Aorta (tissue), 5 donors: Measurements from ENCODE around the gene DGKQ. TPM values are rescaled to one million over a fixed set of nuclear protein-coding genes. Genes with fewer than 3 reads are reported as not detected.

Experiments used
- ATAC-seq: fragments of 200-7000 bp; cut with Tn5 transposase; one replicate; pipeline ENCODE4 v1.9.1; 2022; ENCODE audit warnings: moderate library complexity; ENCODE audit not compliant: low FRiP score
- DNase-seq, 2 donors: peaks; one replicate each; pipeline ENCODE4 v3.0.0-alpha.2; 2020
- H3K27ac ChIP-seq, 2 donors: one replicate each; pipeline ENCODE4 v1.5.1; 2013; ENCODE audit warnings: low read length in 2 of 2, mild to moderate bottlenecking in 2 of 2, moderate library complexity in 2 of 2, control low read depth in 1 of 2, inconsistent platforms in 1 of 2, low read depth in 1 of 2
- H3K27me3 ChIP-seq, 2 donors: one replicate each; pipeline ENCODE4 v1.6.1; 2013; ENCODE audit warnings: control low read depth in 1 of 2, low read length in 1 of 2, mild to moderate bottlenecking in 1 of 2, moderate library complexity in 1 of 2; ENCODE audit not compliant: insufficient read depth in 2 of 2, control insufficient read depth in 1 of 2
- H3K36me3 ChIP-seq, 2 donors: one replicate each; pipeline ENCODE4 v1.6.1; 2013; ENCODE audit warnings: control low read depth in 1 of 2, low read length in 1 of 2, mild to moderate bottlenecking in 1 of 2; ENCODE audit not compliant: insufficient read depth in 2 of 2, control insufficient read depth in 1 of 2
- H3K4me1 ChIP-seq, 2 donors: one replicate each; pipeline ENCODE4 v1.6.1; 2013; ENCODE audit warnings: low read length in 2 of 2, control low read depth in 1 of 2, mild to moderate bottlenecking in 1 of 2, moderate library complexity in 1 of 2; ENCODE audit not compliant: insufficient read depth in 2 of 2, control insufficient read depth in 1 of 2
- H3K4me3 ChIP-seq, 2 donors: one replicate each; pipeline ENCODE4 v1.5.1; 2013; ENCODE audit warnings: low read length in 2 of 2, control low read depth in 1 of 2, mild to moderate bottlenecking in 1 of 2
- H3K9me3 ChIP-seq: one replicate; pipeline ENCODE4 v1.6.1; 2013; ENCODE audit warnings: mild to moderate bottlenecking, low read length; ENCODE audit not compliant: control insufficient read depth
- WGBS, 2 donors: extraction: QIAGEN DNeasy Blood & Tissue Kit; methylation state at CpG; one replicate each; pipeline ENCODE4 v1.1.7; 2013; 5-methylcytosine and 5-hydroxymethylcytosine counted together
- intact Hi-C, 2 donors: fragments of 100-400 bp; cut with DNase I; formaldehyde crosslinking; loops; one replicate each; pipeline versions ENCODE4 v1.14.2 to v1.15.0; 2022
- polyA plus RNA-seq, 2 donors: library from polyadenylated mRNA; stranded (reverse); fragments of 200-250 nt; gene quantifications; one replicate each; pipeline ENCODE4 v1.2.3, GENCODE V29; 2013
- total RNA-seq, 2 donors: library from RNA; stranded (reverse); fragmentation: NEBNext Ultra II Directional; extraction: Animal tissue kit (Norgen Biotek cat#: 25700); gene quantifications; one replicate each; pipeline ENCODE4 v1.2.1, GENCODE V29; 2021
- donor health status: healthy with polysubstance abuse.
- donor health status: Bipolar disorder and iron deficiency.
- donor health status: DM: no; HTN: no; CAD: no.
- donor health status: DM: no; HTN: no; CAD: no.
- donor health status: DM: yes; HTN: yes; CAD: no.

DGKQ gene
- total and polyA plus RNA-seq, 4 donors, result 5.4 to 14.2 (median 12.3) TPM

DNA sequence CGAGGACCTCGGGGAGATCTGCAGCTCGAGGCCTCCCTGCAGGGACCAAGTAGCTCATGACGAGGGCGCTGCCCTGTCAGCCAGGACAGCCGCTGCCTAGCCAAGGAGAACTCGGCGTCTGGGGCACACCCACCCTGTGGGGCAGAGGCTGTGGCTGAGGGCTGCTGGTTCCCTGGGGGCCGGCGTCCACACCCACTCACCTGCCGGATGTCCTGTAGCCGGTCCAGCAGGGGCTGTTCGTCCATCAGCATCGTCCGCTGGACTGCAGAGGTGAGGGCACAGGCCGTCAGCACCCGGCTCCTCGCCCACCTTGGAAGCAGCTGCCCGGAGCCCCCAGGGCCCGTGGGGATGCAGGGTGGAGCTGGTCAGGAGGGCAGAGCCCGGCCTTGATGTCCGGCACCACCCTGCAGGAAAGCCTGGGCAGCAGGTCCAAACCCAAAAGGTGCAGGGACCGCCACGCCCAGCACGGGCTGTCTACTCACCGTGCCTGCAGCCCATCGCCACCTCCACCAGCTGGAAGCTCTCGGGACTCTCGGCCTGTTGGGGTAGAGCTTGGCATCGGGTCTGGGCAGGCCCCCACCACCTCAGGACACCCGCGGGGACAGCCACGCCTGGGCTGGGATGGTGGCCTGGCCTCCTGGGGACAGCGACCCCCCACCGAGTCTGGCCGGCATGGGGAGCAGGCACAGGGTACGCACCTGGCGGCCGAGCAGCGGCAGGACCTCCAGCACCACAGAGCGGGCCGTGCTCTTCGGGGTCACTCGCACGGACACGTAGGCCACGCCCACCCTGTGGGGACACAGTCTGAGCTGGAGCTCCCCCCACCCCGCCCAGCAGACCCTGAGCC, 6.9 kb downstream of the DGKQ start:
- intact Hi-C loops, result no loop called here
- Histone ChIP-seq H3K9me3 (no peaks in the 10 kb centered on the region), H3K4me3 (no peak overlapping the region), H3K27me3 (no peaks in the 10 kb centered on the region), H3K4me1 (no peaks in the 10 kb centered on the region), H3K36me3 (no peaks in the 10 kb centered on the region), H3K27ac (no peak overlapping the region)
- DNase-seq, result no peak
- WGBS, 2 donors, result 91 to 92% methylated on average over 47 to 48 of the region's 48 CpGs
- ATAC-seq, result no peak

DNA sequence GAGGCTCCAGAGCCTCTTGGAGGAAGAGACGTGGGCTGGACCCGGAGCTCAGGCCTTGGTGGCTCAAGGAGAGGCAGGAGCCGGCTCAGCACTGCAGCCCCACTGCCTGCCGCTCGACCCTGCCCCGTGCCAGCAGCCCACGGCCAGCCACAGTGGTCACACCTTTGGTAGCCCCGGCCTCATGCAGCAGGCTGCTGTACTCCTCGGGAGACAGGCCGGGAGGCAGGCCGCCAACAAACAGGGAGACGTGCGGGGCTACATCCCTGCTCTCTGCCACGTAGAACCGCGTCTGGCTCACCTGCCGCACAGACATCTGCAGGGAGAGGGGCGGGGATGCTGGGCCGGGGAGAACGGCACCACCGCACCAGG, 7.6 kb downstream of the DGKQ start:
- DNase-seq, result no peak
- Histone ChIP-seq H3K27ac (no peak overlapping the region), H3K9me3 (no peaks in the 10 kb centered on the region), H3K36me3 (no peaks in the 10 kb centered on the region), H3K4me3 (no peak overlapping the region), H3K4me1 (no peaks in the 10 kb centered on the region), H3K27me3 (no peaks in the 10 kb centered on the region)
- 92 to 93% methylated on average over 21 of the region's 21 CpGs for WGBS, 2 donors
- intact Hi-C loops, result no loop called here
- no peak for ATAC-seq

GRCh38 chr4:965048-965765, 8.2 kb downstream of the DGKQ start:
- no peaks in the 10 kb centered on the region for H3K36me3 ChIP-seq

DNA sequence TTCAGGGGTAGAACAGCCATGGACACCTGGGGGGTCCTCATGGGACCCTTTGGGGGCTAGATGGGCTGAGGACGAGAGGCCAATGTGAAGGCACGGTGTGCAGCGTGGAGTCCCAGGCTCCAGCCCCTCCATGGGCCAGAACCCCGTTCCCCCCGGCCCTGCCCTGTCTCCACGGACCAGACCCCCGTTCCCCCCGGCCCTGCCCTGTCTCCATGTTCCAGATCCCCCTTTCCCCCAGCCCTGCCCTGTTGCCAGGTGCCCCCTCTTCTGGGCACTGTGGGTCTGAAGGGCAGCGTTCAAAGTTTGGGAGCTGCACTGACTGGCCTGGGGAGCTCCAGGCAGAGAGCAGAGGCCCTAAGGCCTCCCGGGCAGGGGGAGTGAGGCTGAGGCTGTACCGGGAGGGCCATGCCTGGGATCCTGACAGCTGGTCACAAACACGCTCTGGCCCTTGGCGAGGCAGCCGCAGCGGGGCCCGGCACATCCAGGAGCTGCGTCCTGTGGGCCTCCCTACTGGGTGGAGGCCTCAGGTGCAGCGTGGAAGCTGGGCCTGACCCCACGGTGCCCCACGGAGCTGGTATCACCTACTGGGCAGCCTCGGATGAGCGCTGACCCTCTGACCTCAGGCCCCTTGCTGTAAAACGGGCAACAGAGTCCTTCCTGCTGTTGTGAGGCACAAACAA, 8.9 kb downstream of the DGKQ start:
- ATAC-seq (no peak), DNase-seq (peak in 1 of 2 donors; percentile 43)
- no peak overlapping the region for H3K4me3 ChIP-seq
- no peak overlapping the region for H3K27ac ChIP-seq
- intact Hi-C loops, result no loop called here
- H3K36me3 ChIP-seq, result no peaks in the 10 kb centered on the region
- no peaks in the 10 kb centered on the region for H3K27me3 ChIP-seq
- H3K9me3 ChIP-seq, result no peaks in the 10 kb centered on the region
- no peaks in the 10 kb centered on the region for H3K4me1 ChIP-seq
- WGBS, 2 donors, result 91 to 93% methylated on average over 23 of the region's 23 CpGs

More at GRCh38 chr4:965048-965765, 8.2 kb downstream of the DGKQ start:
- Histone ChIP-seq H3K4me3 (no peak overlapping the region), H3K27ac (no peak overlapping the region), H3K4me1 (no peaks in the 10 kb centered on the region), H3K27me3 (no peaks in the 10 kb centered on the region), H3K9me3 (no peaks in the 10 kb centered on the region)
- 91 to 92% methylated on average over 26 of the region's 26 CpGs for whole genome bisulfite sequencing, 2 donors
- DNase-seq, result peak in 1 of 2 donors; percentile 77
- no peak for ATAC-seq
- intact Hi-C loops, result no loop called here

- Histone ChIP-seq H3K4me3 (no peak overlapping the region), H3K9me3 (no peaks in the 10 kb centered on the region), H3K36me3 (no peaks in the 10 kb centered on the region), H3K4me1 (no peaks in the 10 kb centered on the region), H3K27ac (no peak overlapping the region), H3K27me3 (no peaks in the 10 kb centered on the region)
- no peak for ATAC-seq
- WGBS, 2 donors, result 94% methylated on average over 37 to 39 of the region's 39 CpGs
- intact Hi-C loops, result no loop called here
- peak; percentile 48 to 72 for DNase-seq
These were observed 9.8 kb downstream of the DGKQ start for GRCh38 chr4:963276-964225.

DNA sequence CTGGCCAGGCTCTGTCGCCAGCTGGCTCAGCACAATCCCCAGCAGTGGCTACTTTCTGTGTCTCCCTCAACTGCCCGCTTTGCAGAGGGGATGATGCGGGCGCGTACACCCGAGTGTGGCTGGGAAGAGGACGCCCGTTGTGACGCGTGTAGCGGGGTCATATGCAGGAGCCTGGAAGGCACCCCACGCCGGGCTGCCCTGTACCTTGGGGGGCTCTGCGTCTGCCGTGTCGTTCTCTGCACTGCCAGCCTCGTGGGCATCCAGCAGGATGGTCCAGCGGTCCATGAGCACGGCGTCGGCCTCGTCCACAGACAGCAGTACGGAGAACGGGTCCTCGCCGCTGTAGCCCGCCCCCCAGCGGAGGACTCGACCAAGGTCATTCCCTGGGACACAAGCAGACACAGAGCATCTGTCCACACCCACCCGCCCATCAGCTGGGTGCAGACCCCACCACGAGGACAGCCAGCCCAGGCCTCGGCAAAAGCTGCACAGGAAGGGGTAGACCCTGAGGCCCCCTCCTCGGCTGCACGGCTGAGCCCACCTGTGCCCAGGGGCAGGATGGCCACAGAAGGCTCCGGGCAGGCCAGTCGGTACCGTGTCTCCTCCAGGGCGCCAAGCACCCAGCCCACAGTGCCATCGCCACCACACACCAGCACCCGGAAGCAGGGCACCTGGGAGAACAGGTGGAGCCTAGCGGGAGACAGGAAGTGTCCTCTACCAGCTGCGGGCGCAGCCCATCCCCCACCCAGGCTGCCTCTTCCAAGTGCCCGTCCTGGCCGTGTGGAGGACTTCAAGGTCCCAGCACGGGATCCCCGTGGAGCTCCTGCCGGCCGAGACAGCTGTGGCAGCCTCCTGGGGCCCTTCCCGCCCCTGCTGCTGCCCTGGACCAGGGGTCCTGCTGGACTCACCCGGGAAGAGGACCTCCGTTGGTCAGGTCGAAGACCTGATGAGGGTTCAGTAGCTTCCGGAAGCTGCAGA, 10.8 kb downstream of the DGKQ start:
- 91% methylated on average over 52 to 54 of the region's 54 CpGs for WGBS, 2 donors

GRCh38 chr4:961351-962230, 11.8 kb downstream of the DGKQ start:
- H3K27ac ChIP-seq, result no peak overlapping the region
- no peaks in the 10 kb centered on the region for H3K27me3 ChIP-seq
- no peaks in the 10 kb centered on the region for H3K9me3 ChIP-seq
- H3K4me1 ChIP-seq, result no peaks in the 10 kb centered on the region
- DNase-seq, result peak; percentile 44 to 74
- H3K4me3 ChIP-seq, result no peak overlapping the region
- no peak for ATAC-seq
- intact Hi-C loops, result no loop called here
- H3K36me3 ChIP-seq, result no peaks in the 10 kb centered on the region
- 89 to 92% methylated on average over 48 to 52 of the region's 52 CpGs for WGBS, 2 donors

More for the DNA sequence above, 10.8 kb downstream of the DGKQ start:
- DNase-seq, result peak; percentile 49 to 79
- Histone ChIP-seq H3K27ac (no peak overlapping the region), H3K9me3 (no peaks in the 10 kb centered on the region), H3K27me3 (no peaks in the 10 kb centered on the region), H3K4me3 (no peak overlapping the region), H3K4me1 (no peaks in the 10 kb centered on the region), H3K36me3 (no peaks in the 10 kb centered on the region)
- no peak for ATAC-seq
- intact Hi-C loops, result no loop called here
